Tibial nerve (tissue), 4 donors: ENCODE data around the gene MPV17L.

Experiments
- CTCF ChIP-seq, 5 experiments: fragments of 200-600 bp in 3 of 5; fragments of 450-650 bp in 2 of 5; sonication (generic) in 3 of 5; IDR thresholded peaks; one replicate each; pipeline ENCODE4 v1.5.1; 2016 to 2019; ENCODE audit warnings: antibody characterized with exemption in 5 of 5, mild to moderate bottlenecking in 3 of 5, moderate library complexity in 2 of 5
- EP300 ChIP-seq, 2 donors: sonication (generic); formaldehyde crosslinking; IDR thresholded peaks; one replicate each; pipeline ENCODE4 v1.6.1; 2017; ENCODE audit warnings: antibody characterized with exemption in 2 of 2, mild to moderate bottlenecking in 1 of 2
- POLR2A ChIP-seq, 2 donors: fragments of 450-650 bp; IDR thresholded peaks; one replicate each; pipeline ENCODE4 v1.6.1; 2017; ENCODE audit warnings: antibody characterized with exemption in 2 of 2, mild to moderate bottlenecking in 2 of 2, moderate library complexity in 2 of 2

DNA sequence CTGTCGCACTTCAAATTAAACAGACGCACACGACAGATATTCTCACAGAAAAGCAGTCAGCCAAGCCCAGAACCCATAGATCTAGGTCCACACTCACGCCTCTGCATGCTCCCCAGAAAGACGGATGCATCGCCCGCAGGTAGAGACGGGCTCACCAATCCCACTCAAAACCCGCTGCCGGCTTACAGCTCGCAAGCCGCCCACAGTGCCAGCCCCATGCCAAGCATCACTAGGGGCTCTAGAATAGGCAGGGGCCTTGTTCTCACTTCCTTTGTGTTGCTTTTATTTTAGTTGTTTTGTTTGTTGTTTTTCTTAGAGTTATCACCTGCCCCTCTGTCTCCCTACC is 38.5 kb downstream of the MPV17L start:
- TF ChIP-seq CTCF (IDR thresholded peaks at IDR 0.05), result no peak
- TF ChIP-seq POLR2A (IDR thresholded peaks at IDR 0.05), result no peak
- TF ChIP-seq EP300 (IDR thresholded peaks at IDR 0.05), result no peak
